Mammary epithelial cell (primary cell): ENCODE measurements around the gene NBEAL1.

Experiments
- EZH2 ChIP-seq: IDR thresholded peaks from 2 replicates; pipeline ENCODE4 v1.6.1; 2012; ENCODE audit warnings: low read length, inconsistent platforms, borderline replicate concordance
- TF ChIP-seq, protein P1 (sequence below), 2 donors: IDR thresholded peaks in 1 of 2; conservative IDR thresholded peaks in 1 of 2; 2 replicates each; pipeline ENCODE4 v1.5.1; 2011 to 2012; ENCODE audit warnings: inconsistent platforms in 2 of 2, low read length in 2 of 2, mild to moderate bottlenecking in 2 of 2, control low read depth in 1 of 2, low read depth in 1 of 2; ENCODE audit not compliant: insufficient read depth in 1 of 2; ENCODE audit errors: extremely low read depth in 1 of 2

- TF ChIP-seq, protein P1, sequence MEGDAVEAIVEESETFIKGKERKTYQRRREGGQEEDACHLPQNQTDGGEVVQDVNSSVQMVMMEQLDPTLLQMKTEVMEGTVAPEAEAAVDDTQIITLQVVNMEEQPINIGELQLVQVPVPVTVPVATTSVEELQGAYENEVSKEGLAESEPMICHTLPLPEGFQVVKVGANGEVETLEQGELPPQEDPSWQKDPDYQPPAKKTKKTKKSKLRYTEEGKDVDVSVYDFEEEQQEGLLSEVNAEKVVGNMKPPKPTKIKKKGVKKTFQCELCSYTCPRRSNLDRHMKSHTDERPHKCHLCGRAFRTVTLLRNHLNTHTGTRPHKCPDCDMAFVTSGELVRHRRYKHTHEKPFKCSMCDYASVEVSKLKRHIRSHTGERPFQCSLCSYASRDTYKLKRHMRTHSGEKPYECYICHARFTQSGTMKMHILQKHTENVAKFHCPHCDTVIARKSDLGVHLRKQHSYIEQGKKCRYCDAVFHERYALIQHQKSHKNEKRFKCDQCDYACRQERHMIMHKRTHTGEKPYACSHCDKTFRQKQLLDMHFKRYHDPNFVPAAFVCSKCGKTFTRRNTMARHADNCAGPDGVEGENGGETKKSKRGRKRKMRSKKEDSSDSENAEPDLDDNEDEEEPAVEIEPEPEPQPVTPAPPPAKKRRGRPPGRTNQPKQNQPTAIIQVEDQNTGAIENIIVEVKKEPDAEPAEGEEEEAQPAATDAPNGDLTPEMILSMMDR (conservative IDR thresholded peaks at IDR 0.05 in 1 of 2, IDR thresholded peaks at IDR 0.05 in 1 of 2; ENCODE audit: extremely low read depth in 1 of 2, insufficient read depth in 1 of 2, low read depth in 1 of 2, low read length in 2 of 2): peak in 1 of 2 donors; percentile 17
- no peak for TF ChIP-seq EZH2
Observed at GRCh38 chr2:203019142-203019541, 4.5 kb downstream of the NBEAL1 start.
